NB4 (cell line): ENCODE data around the gene HIVEP2.

Experiments
- DNase-seq: peaks from one replicate; pipeline ENCODE4 v3.0.0; 2010; ENCODE audit warnings: low read depth
- H3K4me3 ChIP-seq: one replicate; pipeline ENCODE4 v1.5.1; 2011; ENCODE audit warnings: mild to moderate bottlenecking, low read depth, low read length, moderate library complexity
- MAX ChIP-seq: IDR thresholded peaks from 2 replicates; pipeline ENCODE4 v1.6.1; 2011; ENCODE audit warnings: low read depth, low read length
- MYC ChIP-seq: IDR thresholded peaks from 2 replicates; pipeline ENCODE4 v1.6.1; 2011; ENCODE audit warnings: low read depth, low read length
- POLR2A ChIP-seq: IDR thresholded peaks from 2 replicates; pipeline ENCODE4 v1.6.1; 2011; ENCODE audit warnings: mild to moderate bottlenecking; ENCODE audit not compliant: insufficient read length; ENCODE audit errors: extremely low read depth
- TF ChIP-seq, protein P1 (sequence below): IDR thresholded peaks from one replicate; pipeline ENCODE4 v1.5.1; 2012; ENCODE audit warnings: low read depth, low read length

Gene HIVEP2

GRCh38 chr6:142933701-142934100, 11.3 kb downstream of the HIVEP2 start:
- no peak overlapping the region for H3K4me3 ChIP-seq
- DNase-seq, result no peak
- TF ChIP-seq MAX (no peak), POLR2A (no peak), MYC (no peak)
- TF ChIP-seq, protein P1, sequence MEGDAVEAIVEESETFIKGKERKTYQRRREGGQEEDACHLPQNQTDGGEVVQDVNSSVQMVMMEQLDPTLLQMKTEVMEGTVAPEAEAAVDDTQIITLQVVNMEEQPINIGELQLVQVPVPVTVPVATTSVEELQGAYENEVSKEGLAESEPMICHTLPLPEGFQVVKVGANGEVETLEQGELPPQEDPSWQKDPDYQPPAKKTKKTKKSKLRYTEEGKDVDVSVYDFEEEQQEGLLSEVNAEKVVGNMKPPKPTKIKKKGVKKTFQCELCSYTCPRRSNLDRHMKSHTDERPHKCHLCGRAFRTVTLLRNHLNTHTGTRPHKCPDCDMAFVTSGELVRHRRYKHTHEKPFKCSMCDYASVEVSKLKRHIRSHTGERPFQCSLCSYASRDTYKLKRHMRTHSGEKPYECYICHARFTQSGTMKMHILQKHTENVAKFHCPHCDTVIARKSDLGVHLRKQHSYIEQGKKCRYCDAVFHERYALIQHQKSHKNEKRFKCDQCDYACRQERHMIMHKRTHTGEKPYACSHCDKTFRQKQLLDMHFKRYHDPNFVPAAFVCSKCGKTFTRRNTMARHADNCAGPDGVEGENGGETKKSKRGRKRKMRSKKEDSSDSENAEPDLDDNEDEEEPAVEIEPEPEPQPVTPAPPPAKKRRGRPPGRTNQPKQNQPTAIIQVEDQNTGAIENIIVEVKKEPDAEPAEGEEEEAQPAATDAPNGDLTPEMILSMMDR, result no peak

GRCh38 chr6:142932889-142933288, 12.1 kb downstream of the HIVEP2 start:
- TF ChIP-seq POLR2A (no peak), MAX (no peak), MYC (no peak)
- TF ChIP-seq, protein P1, result no peak
- no peak for DNase-seq
- H3K4me3 ChIP-seq, result no peak overlapping the region

DNA sequence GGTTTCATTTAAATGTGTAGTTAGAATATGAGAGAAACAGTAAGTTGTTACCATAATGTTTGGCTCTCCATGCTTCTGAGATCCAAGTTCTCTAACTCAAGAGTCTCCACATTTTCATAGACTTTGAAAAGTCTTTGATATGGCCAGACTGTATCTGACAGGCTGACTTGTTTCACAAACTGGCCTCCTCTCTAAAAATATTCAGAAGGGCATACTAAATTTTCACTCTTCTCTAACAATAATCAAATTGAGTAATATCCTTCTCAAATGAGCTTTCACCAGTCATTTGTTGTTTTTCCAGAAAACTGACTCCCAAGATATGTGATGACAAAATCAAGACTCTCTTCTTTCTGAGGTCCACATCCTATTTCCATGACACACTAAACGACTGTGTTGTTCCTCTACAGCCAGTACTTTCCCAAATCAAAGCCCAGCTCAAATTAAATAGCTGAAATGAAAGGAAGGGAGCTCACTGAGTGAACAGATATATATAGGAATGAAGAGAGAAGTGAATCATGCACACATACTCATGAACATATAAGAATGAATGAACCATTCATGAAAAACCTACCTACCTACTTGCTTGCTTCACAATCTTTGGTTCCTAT, 15.1 kb downstream of the HIVEP2 start:
- H3K4me3 ChIP-seq, result no peak overlapping the region
- no peak for TF ChIP-seq POLR2A
- TF ChIP-seq, protein P1, result no peak
- no peak for TF ChIP-seq MAX
- no peak for TF ChIP-seq MYC
- DNase-seq, result no peak

DNA sequence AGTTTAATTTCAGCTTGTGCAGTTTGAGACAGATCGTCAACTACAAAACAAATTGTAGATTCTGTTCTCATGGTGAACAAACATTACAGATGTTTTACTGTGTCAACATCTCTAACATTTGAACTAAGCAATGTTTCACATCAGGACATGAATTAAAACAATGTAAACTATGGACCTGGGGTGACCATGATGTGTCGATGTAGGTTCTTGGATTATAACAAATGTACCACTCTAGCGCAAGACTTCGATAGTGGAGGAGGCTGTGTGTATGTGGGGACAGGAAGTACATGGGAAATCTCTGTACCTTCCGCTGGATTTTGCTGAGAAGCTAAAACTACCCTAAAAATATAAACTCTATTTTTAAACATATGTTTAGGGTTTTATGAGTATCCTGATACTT, 17.1 kb downstream of the HIVEP2 start:
- DNase-seq, result no peak
- no peak overlapping the region for H3K4me3 ChIP-seq
- no peak for TF ChIP-seq POLR2A

GRCh38 chr6:142927271-142927580, 17.8 kb downstream of the HIVEP2 start:
- TF ChIP-seq, protein P1, result no peak
- TF ChIP-seq MYC (no peak), MAX (no peak), POLR2A (no peak)
- peak overlapping the region; percentile 65 for H3K4me3 ChIP-seq
- no peak for DNase-seq

GRCh38 chr6:142926494-142927270, 18.3 kb downstream of the HIVEP2 start:
- TF ChIP-seq MAX, result no peak
- TF ChIP-seq, protein P1, result no peak
- peak; percentile 84 for DNase-seq
- H3K4me3 ChIP-seq, result peak overlapping the region; percentile 65
